ENCODE measurements around the gene ADGRG6. TPM values are rescaled to one million over a fixed set of nuclear protein-coding genes. Genes with fewer than 3 reads are reported as not detected.
"Not testable (repeated sequence)": the region's sequence is repeated elsewhere in the genome, so short reads cannot be mapped to it uniquely, and the experiment has no call there.

ADGRG6 gene
- total RNA-seq, 1 experiment from 2014 or later: 259 TPM

DNA sequence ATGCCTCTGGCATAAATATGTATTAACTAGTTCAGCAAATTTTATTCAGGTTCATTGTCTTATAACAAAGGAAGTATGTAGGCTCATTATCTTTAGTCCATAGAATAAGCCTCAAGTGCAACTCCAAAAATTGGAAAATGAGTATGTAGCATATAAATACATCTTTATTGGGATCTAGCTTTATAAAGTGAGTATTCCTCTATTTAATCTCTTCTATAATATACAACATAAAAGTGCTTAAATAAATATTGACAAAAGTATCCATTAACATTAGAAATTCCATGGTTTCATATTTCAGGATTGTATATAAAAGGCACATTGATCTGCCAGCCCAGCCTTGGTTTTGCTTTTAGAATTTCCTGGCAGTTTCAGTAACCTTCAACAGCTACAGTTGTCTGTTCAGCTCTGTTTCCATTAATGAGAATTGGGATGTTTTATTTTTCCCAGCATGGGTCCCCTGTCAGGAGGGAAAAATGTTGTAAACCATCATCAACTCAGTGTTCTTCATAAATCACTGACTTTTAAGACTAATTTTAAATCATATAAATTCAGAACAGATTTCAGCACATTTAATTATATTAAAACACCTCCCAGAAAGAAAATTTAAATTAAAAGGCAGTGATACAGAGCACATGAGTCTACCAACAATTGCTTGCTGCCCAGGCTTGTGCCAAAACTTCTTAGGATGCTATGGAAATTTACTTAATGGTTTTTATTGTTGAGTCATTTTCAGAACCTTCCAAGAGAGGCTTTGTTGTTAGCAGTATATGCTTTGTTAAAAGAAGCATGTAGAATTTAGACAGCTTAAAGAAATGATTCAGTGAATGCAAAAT is 119.7 kb downstream of the ADGRG6 start:
- no peak overlapping the region for H3K27ac ChIP-seq (ENCODE audit: low read length)
- TSS peak; percentile 2 for BruUV-seq (replicated peaks)
- H3K4me3 ChIP-seq (ENCODE audit: low read depth in 2 of 2, low read length in 2 of 2): no peak overlapping the region
- ChIA-PET POLR2A (interaction anchor here (0.6 kb wide), 1 partner anchor 12 kb away, joined by 4 read pairs; no protein-coding TSS in a partner anchor), CTCF (interaction anchor here (0.6 kb wide), 1 partner anchor 1330 kb away, joined by 5 read pairs; no protein-coding TSS in a partner anchor)
- H3K4me1 ChIP-seq (ENCODE audit: control insufficient read depth, insufficient read depth, low read length): peaks cover 4% of the 10 kb centered on the region; the same call in 1 of the 2 replicates
- no peaks in the 10 kb centered on the region for H3K9me3 ChIP-seq (ENCODE audit: control insufficient read depth, insufficient read depth, low read depth, low read length)
- no peaks in the 10 kb centered on the region for H3K27me3 ChIP-seq (ENCODE audit: control insufficient read depth, insufficient read depth, low read length)
- intact Hi-C loops (cut with micrococcal nuclease; ENCODE audit: unreplicated experiment): no loop called here
- no peak for DNase-seq (ENCODE audit: low read depth, low spot score)
- ATAC-seq: no peak
- in situ Hi-C loops (cut with HindIII; ENCODE audit: low pct_unique_long_range_greater_than_20kb, low sequenced_read_pairs): no loop called here
- H3K36me3 ChIP-seq (ENCODE audit: control insufficient read depth, insufficient read depth, low read length): peaks cover 35% of the 10 kb centered on the region
- TF ChIP-seq TCF7L2 (IDR thresholded peaks at IDR 0.05; ENCODE audit: low read depth, low read length): no peak
- TF ChIP-seq SIN3A (IDR thresholded peaks at IDR 0.05; ENCODE audit: borderline replicate concordance, insufficient read depth, low read depth, low read length): no peak
- TF ChIP-seq, protein P1, sequence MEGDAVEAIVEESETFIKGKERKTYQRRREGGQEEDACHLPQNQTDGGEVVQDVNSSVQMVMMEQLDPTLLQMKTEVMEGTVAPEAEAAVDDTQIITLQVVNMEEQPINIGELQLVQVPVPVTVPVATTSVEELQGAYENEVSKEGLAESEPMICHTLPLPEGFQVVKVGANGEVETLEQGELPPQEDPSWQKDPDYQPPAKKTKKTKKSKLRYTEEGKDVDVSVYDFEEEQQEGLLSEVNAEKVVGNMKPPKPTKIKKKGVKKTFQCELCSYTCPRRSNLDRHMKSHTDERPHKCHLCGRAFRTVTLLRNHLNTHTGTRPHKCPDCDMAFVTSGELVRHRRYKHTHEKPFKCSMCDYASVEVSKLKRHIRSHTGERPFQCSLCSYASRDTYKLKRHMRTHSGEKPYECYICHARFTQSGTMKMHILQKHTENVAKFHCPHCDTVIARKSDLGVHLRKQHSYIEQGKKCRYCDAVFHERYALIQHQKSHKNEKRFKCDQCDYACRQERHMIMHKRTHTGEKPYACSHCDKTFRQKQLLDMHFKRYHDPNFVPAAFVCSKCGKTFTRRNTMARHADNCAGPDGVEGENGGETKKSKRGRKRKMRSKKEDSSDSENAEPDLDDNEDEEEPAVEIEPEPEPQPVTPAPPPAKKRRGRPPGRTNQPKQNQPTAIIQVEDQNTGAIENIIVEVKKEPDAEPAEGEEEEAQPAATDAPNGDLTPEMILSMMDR (IDR thresholded peaks at IDR 0.05): no peak
- TF ChIP-seq, protein P2, sequence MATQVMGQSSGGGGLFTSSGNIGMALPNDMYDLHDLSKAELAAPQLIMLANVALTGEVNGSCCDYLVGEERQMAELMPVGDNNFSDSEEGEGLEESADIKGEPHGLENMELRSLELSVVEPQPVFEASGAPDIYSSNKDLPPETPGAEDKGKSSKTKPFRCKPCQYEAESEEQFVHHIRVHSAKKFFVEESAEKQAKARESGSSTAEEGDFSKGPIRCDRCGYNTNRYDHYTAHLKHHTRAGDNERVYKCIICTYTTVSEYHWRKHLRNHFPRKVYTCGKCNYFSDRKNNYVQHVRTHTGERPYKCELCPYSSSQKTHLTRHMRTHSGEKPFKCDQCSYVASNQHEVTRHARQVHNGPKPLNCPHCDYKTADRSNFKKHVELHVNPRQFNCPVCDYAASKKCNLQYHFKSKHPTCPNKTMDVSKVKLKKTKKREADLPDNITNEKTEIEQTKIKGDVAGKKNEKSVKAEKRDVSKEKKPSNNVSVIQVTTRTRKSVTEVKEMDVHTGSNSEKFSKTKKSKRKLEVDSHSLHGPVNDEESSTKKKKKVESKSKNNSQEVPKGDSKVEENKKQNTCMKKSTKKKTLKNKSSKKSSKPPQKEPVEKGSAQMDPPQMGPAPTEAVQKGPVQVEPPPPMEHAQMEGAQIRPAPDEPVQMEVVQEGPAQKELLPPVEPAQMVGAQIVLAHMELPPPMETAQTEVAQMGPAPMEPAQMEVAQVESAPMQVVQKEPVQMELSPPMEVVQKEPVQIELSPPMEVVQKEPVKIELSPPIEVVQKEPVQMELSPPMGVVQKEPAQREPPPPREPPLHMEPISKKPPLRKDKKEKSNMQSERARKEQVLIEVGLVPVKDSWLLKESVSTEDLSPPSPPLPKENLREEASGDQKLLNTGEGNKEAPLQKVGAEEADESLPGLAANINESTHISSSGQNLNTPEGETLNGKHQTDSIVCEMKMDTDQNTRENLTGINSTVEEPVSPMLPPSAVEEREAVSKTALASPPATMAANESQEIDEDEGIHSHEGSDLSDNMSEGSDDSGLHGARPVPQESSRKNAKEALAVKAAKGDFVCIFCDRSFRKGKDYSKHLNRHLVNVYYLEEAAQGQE (IDR thresholded peaks at IDR 0.05; ENCODE audit: insufficient read depth in 1 of 2, low read depth in 2 of 2, low read length in 1 of 2): no peak
- TF ChIP-seq POLR2AphosphoS5 (IDR thresholded peaks at IDR 0.05; ENCODE audit: low read depth, low read length): no peak

DNA sequence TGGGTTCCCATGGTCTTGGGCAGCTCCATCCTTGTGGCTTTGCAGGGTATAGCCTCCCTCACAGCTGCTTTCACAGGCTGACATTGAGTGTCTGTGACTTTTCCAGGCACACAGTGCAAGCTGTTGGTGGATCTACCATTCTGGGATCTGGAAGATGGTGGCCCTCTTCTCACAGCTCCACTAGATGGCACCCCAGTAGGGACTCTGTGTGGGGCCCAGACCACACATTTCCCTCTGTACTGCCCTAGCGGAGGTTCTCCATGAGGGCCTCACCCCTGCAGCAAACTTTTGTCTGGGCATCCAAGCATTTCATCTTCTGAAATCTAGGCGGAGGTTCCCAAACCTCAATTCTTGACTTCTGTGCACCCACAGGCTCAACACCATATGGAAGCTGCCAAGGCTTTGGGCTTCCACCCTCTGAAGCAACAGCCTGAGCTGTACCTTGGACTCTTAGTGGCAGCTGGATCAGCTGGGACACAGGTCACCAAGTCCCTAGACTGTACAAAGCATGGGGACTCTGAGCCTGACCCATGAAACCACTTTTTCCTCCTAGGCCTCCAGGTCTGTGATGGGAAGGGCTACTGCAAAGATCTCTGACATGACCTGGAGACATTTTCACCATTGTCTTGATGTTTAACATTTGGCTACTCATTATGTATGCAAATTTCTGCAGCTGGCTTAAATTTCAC is 124.8 kb downstream of the ADGRG6 start:
- POLR2A ChIA-PET: not testable (repeated sequence)

DNA sequence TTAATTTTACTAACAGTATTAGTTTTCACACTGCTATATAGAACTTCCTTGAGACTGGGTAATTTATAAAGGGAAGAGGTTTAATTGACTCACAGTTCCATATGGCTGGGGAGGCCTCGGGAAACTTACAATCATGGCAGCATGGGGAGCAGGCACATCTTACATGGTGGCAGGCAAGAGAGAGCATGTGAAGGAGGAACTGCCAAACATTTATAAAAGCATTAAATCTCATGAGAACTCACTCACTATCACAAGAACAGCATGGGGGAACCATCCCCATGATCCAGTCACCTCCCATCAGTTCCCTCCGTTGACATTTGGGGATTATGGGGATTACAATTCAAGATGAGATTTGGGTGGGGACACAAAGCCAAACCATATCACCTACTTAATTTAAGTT is 126.7 kb downstream of the ADGRG6 start:
- H3K4me1 ChIP-seq (ENCODE audit: control insufficient read depth, insufficient read depth, low read length); H3K4me3 ChIP-seq (ENCODE audit: low read depth in 2 of 2, low read length in 2 of 2); H3K9me3 ChIP-seq (ENCODE audit: control insufficient read depth, insufficient read depth, low read depth, low read length); in situ Hi-C loops (cut with HindIII; ENCODE audit: low pct_unique_long_range_greater_than_20kb, low sequenced_read_pairs); intact Hi-C loops (cut with micrococcal nuclease; ENCODE audit: unreplicated experiment); DNase-seq (ENCODE audit: low read depth, low spot score); H3K27me3 ChIP-seq (ENCODE audit: control insufficient read depth, insufficient read depth, low read length); POLR2A ChIA-PET; H3K27ac ChIP-seq (ENCODE audit: low read length); ATAC-seq; H3K36me3 ChIP-seq (ENCODE audit: control insufficient read depth, insufficient read depth, low read length); CTCF ChIA-PET; BruUV-seq (replicated peaks): not testable (repeated sequence)

More for the DNA sequence above, 124.8 kb downstream of the ADGRG6 start:
- H3K27me3 ChIP-seq (ENCODE audit: control insufficient read depth, insufficient read depth, low read length); H3K36me3 ChIP-seq (ENCODE audit: control insufficient read depth, insufficient read depth, low read length); in situ Hi-C loops (cut with HindIII; ENCODE audit: low pct_unique_long_range_greater_than_20kb, low sequenced_read_pairs); DNase-seq (ENCODE audit: low read depth, low spot score); H3K27ac ChIP-seq (ENCODE audit: low read length); intact Hi-C loops (cut with micrococcal nuclease; ENCODE audit: unreplicated experiment); H3K9me3 ChIP-seq (ENCODE audit: control insufficient read depth, insufficient read depth, low read depth, low read length); CTCF ChIA-PET; H3K4me3 ChIP-seq (ENCODE audit: low read depth in 2 of 2, low read length in 2 of 2); BruUV-seq (replicated peaks); H3K4me1 ChIP-seq (ENCODE audit: control insufficient read depth, insufficient read depth, low read length); ATAC-seq: not testable (repeated sequence)
